K562 (cell line): Measurements from ENCODE around the gene DACT3. TPM values are rescaled to one million over a fixed set of nuclear protein-coding genes. Genes with fewer than 3 reads are reported as not detected.
A peak's percentile ranks its signal among the peaks of the same experiment; 100 is the strongest.

Experiments used
- CEBPG ChIP-seq, 3 experiments: fragments of 200-800 bp in 1 of 3; sonication (Bioruptor generic) in 1 of 3; sonication (generic) in 1 of 3; formaldehyde crosslinking in 1 of 3; IDR thresholded peaks in 2 of 3; conservative IDR thresholded peaks in 1 of 3; 2 replicates each; pipeline versions ENCODE4 v1.6.1 to v1.8.0; 2016 to 2022; ENCODE audit warnings: missing compliant biosample characterization in 2 of 3, missing genetic modification characterization in 2 of 3, mild to moderate bottlenecking in 1 of 3, missing genetic modification reagents in 1 of 3
- CHCHD3 ChIP-seq: fragments of 250-450 bp; sonication (Bioruptor Pico); IDR thresholded peaks from 2 replicates; pipeline ENCODE4 v2.1.2; 2022; ENCODE audit warnings: mild to moderate bottlenecking
- CTBP1 ChIP-seq: fragments of 450-650 bp; IDR thresholded peaks from 2 replicates; pipeline ENCODE4 v1.6.1; 2016; ENCODE audit warnings: borderline replicate concordance
- CXXC5 ChIP-seq: fragments of 250-450 bp; sonication (Bioruptor Pico); IDR thresholded peaks from 2 replicates; pipeline ENCODE4 v1.8.0; 2022; ENCODE audit warnings: inconsistent platforms, mild to moderate bottlenecking, moderate library complexity
- DACH1 ChIP-seq: fragments of 450-650 bp; IDR thresholded peaks from 2 replicates; pipeline ENCODE4 v1.6.1; 2018; ENCODE audit not compliant: partially characterized antibody
- FOXP1 ChIP-seq: sonication (generic); formaldehyde crosslinking; IDR thresholded peaks from 2 replicates; pipeline ENCODE4 v1.8.0; 2022; ENCODE audit warnings: mild to moderate bottlenecking, missing genetic modification reagents
- GABPB1 ChIP-seq: sonication (generic); formaldehyde crosslinking; IDR thresholded peaks from 2 replicates; pipeline ENCODE4 v1.8.0; 2022; ENCODE audit warnings: mild to moderate bottlenecking, missing genetic modification reagents
- HDAC1 ChIP-seq, 2 experiments: fragments of 450-650 bp; IDR thresholded peaks; 2 replicates each; pipeline ENCODE4 v1.6.1; 2016 to 2017; ENCODE audit warnings: inconsistent platforms in 1 of 2, mild to moderate bottlenecking in 1 of 2, moderate library complexity in 1 of 2
- KDM2B ChIP-seq: fragments of 250-450 bp; sonication (Bioruptor Pico); IDR thresholded peaks from 2 replicates; pipeline ENCODE4 v1.8.0; 2021; ENCODE audit warnings: mild to moderate bottlenecking, moderate library complexity
- NR1H2 ChIP-seq: sonication (generic); formaldehyde crosslinking; IDR thresholded peaks from 2 replicates; pipeline ENCODE4 v1.4.0; 2020; ENCODE audit warnings: mild to moderate bottlenecking, missing genetic modification reagents
- POLR2H ChIP-seq: IDR thresholded peaks from 2 replicates; pipeline ENCODE4 v1.6.1; 2016; ENCODE audit warnings: missing genetic modification characterization, low read depth, mild to moderate bottlenecking, control low read depth, missing compliant biosample characterization, moderate library complexity
- SMC3 ChIP-seq: conservative IDR thresholded peaks from 2 replicates; pipeline ENCODE4 v1.6.1; 2011; ENCODE audit warnings: low read depth, low read length, improper control_type of control experiment; ENCODE audit not compliant: insufficient read depth
- TAF1 ChIP-seq: IDR thresholded peaks from 2 replicates; pipeline ENCODE4 v1.6.1; 2011; ENCODE audit warnings: mild to moderate bottlenecking, low read length, moderate library complexity; ENCODE audit not compliant: insufficient read depth, control insufficient read depth, severe bottlenecking; ENCODE audit errors: extremely low read depth
- TBP ChIP-seq: optimal IDR thresholded peaks from 2 replicates; pipeline ENCODE3; 2011; ENCODE audit warnings: low read depth, low read length, improper control_type of control experiment
- ZNF134 ChIP-seq: fragments of 250-450 bp; sonication (Bioruptor Pico); conservative IDR thresholded peaks from 2 replicates; pipeline ENCODE4 v1.4.0; 2020
- ZNF263 ChIP-seq: sonication (generic); formaldehyde crosslinking; IDR thresholded peaks from 2 replicates; pipeline ENCODE4 v1.8.0; 2022; ENCODE audit warnings: mild to moderate bottlenecking, missing genetic modification reagents, borderline replicate concordance
- ZNF41 ChIP-seq: fragments of 250-450 bp; sonication (Bioruptor Pico); conservative IDR thresholded peaks from 2 replicates; pipeline ENCODE4 v1.4.0; 2020; ENCODE audit warnings: mild to moderate bottlenecking
- ZNF589 ChIP-seq: fragments of 200-800 bp; sonication (Bioruptor generic); IDR thresholded peaks from 2 replicates; pipeline ENCODE4 v1.6.1; 2016; ENCODE audit warnings: low read depth, missing genetic modification characterization, missing compliant biosample characterization
- polyA plus RNA-seq, 8 experiments: library from polyadenylated mRNA; depleted of rRNA in 4 of 8; stranded (reverse) in 5 of 8; unstranded in 3 of 8; fragments of >200 nt; fragmentation: Nextera tagmentation in 2 of 8; fragmentation: Illumina TruSeq in 1 of 8; extraction: Ambion mirVana in 2 of 8; extraction: Trizol in 1 of 8; gene quantifications; 2 replicates each; pipeline versions ENCODE4 v1.2.1 to v1.2.3, GENCODE V29; 2011 to 2014; ENCODE audit warnings: inconsistent platforms in 1 of 8, missing spikeins in 1 of 8
- total RNA-seq, 7 experiments: library from RNA; depleted of rRNA in 6 of 7; stranded (reverse); fragments of >200 nt in 6 of 7; fragmentation: Illumina TruSeq in 2 of 7; extraction: Trizol in 2 of 7; gene quantifications; 2 replicates each; pipeline versions ENCODE4 v1.2.1 to v1.2.3, GENCODE V29; 2011 to 2021; ENCODE audit warnings: low replicate concordance in 1 of 7
- TF ChIP-seq, protein P1 (sequence below): fragments of 450-650 bp; formaldehyde crosslinking; IDR thresholded peaks from 2 replicates; pipeline ENCODE4 v1.4.0; 2022; ENCODE audit warnings: missing genetic modification characterization
- TF ChIP-seq, protein P2 (sequence below): fragments of 450-650 bp; IDR thresholded peaks from 2 replicates; pipeline ENCODE4 v1.6.1; 2016
- TF ChIP-seq, protein P3 (sequence below): sonication (generic); formaldehyde crosslinking; IDR thresholded peaks from 2 replicates; pipeline ENCODE4 v1.8.0; 2022; ENCODE audit warnings: mild to moderate bottlenecking, missing genetic modification reagents

Gene DACT3
- total and polyA plus RNA-seq, 9 of the 15 experiments (the other 6 are each of a cell fraction or from before 2014, with no cell fraction given) = 0.67 to 6.5 (median 3.5) TPM

GRCh38 chr19:46639358-46640182, 21.4 kb downstream of the DACT3 start (continued):
- TF ChIP-seq, protein P1, sequence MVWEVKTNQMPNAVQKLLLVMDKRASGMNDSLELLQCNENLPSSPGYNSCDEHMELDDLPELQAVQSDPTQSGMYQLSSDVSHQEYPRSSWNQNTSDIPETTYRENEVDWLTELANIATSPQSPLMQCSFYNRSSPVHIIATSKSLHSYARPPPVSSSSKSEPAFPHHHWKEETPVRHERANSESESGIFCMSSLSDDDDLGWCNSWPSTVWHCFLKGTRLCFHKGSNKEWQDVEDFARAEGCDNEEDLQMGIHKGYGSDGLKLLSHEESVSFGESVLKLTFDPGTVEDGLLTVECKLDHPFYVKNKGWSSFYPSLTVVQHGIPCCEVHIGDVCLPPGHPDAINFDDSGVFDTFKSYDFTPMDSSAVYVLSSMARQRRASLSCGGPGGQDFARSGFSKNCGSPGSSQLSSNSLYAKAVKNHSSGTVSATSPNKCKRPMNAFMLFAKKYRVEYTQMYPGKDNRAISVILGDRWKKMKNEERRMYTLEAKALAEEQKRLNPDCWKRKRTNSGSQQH (CRISPR knock-in tag) = no peak
- TF ChIP-seq POLR2H (tag) = no peak
- 0 out of 2 replicates have a peak, but pooled peaks have one; percentile 17 for TF ChIP-seq FOXP1 (CRISPR knock-in tag)
- TF ChIP-seq ZNF263 (CRISPR knock-in tag) = peak; percentile 92
- TF ChIP-seq NR1H2 (CRISPR knock-in tag) = no peak
- TF ChIP-seq SMC3 = no peak
- TF ChIP-seq ZNF134 (CRISPR knock-in tag) = no peak
- TF ChIP-seq KDM2B = 0 out of 2 replicates have a peak, but pooled peaks have one; percentile 29
- TF ChIP-seq CXXC5 (CRISPR knock-in tag) = peak; percentile 42; the same call in 1 of the 2 replicates
- no peak for TF ChIP-seq TBP
- peak; percentile 27; the same call in 1 of the 2 replicates for TF ChIP-seq CTBP1
- TF ChIP-seq CEBPG (CRISPR knock-in tag; IDR thresholded peaks at IDR 0.05) = no peak; the same call in 1 of the 2 replicates
- no peak for TF ChIP-seq CEBPG (tag; conservative IDR thresholded peaks at IDR 0.05 in 1 of 2, IDR thresholded peaks at IDR 0.05 in 1 of 2)
- peak; percentile 53 for TF ChIP-seq GABPB1 (CRISPR knock-in tag)
- 0 out of 2 replicates have a peak, but pooled peaks have one; percentile 45 for TF ChIP-seq ZNF589 (CRISPR knock-in tag)
- no peak for TF ChIP-seq TAF1
- TF ChIP-seq, protein P2, sequence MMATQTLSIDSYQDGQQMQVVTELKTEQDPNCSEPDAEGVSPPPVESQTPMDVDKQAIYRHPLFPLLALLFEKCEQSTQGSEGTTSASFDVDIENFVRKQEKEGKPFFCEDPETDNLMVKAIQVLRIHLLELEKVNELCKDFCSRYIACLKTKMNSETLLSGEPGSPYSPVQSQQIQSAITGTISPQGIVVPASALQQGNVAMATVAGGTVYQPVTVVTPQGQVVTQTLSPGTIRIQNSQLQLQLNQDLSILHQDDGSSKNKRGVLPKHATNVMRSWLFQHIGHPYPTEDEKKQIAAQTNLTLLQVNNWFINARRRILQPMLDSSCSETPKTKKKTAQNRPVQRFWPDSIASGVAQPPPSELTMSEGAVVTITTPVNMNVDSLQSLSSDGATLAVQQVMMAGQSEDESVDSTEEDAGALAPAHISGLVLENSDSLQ = peak; percentile 19; the same call in 1 of the 2 replicates
- TF ChIP-seq HDAC1 (IDR thresholded peaks at IDR 0.05) = 0 out of 4 replicates have a peak, but pooled peaks of 1 of the 2 experiments have one; percentile 31
- no peak for TF ChIP-seq ZNF41 (CRISPR knock-in tag)
- peak; percentile 30 for TF ChIP-seq DACH1
- TF ChIP-seq, protein P3, sequence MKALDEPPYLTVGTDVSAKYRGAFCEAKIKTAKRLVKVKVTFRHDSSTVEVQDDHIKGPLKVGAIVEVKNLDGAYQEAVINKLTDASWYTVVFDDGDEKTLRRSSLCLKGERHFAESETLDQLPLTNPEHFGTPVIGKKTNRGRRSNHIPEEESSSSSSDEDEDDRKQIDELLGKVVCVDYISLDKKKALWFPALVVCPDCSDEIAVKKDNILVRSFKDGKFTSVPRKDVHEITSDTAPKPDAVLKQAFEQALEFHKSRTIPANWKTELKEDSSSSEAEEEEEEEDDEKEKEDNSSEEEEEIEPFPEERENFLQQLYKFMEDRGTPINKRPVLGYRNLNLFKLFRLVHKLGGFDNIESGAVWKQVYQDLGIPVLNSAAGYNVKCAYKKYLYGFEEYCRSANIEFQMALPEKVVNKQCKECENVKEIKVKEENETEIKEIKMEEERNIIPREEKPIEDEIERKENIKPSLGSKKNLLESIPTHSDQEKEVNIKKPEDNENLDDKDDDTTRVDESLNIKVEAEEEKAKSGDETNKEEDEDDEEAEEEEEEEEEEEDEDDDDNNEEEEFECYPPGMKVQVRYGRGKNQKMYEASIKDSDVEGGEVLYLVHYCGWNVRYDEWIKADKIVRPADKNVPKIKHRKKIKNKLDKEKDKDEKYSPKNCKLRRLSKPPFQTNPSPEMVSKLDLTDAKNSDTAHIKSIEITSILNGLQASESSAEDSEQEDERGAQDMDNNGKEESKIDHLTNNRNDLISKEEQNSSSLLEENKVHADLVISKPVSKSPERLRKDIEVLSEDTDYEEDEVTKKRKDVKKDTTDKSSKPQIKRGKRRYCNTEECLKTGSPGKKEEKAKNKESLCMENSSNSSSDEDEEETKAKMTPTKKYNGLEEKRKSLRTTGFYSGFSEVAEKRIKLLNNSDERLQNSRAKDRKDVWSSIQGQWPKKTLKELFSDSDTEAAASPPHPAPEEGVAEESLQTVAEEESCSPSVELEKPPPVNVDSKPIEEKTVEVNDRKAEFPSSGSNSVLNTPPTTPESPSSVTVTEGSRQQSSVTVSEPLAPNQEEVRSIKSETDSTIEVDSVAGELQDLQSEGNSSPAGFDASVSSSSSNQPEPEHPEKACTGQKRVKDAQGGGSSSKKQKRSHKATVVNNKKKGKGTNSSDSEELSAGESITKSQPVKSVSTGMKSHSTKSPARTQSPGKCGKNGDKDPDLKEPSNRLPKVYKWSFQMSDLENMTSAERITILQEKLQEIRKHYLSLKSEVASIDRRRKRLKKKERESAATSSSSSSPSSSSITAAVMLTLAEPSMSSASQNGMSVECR = peak; percentile 49
- no peak for TF ChIP-seq CHCHD3 (CRISPR knock-in tag)
